Left ventricle myocardium inferior (tissue), 1 donor: Measurements from ENCODE around the gene AKAP13. TPM values are rescaled to one million over a fixed set of nuclear protein-coding genes. Genes with fewer than 3 reads are reported as not detected.
A peak's percentile ranks its signal among the peaks of the same experiment; 100 is the strongest.

Experiments
- DNase-seq: peaks from one replicate; pipeline ENCODE4 v3.0.0-alpha.2; 2020
- H3K27ac ChIP-seq: fragments of 200-600 bp; replicated peaks from 2 replicates; pipeline ENCODE4 v1.8.0; 2021
- H3K27me3 ChIP-seq: fragments of 200-600 bp; 2 replicates; pipeline ENCODE4 v1.8.0; 2021; ENCODE audit warnings: low read depth
- H3K36me3 ChIP-seq: fragments of 200-600 bp; 2 replicates; pipeline ENCODE4 v1.8.0; 2021
- H3K4me1 ChIP-seq: fragments of 200-600 bp; 2 replicates; pipeline ENCODE4 v1.8.0; 2021
- H3K4me3 ChIP-seq: fragments of 200-600 bp; 2 replicates; pipeline ENCODE4 v1.8.0; 2021; ENCODE audit warnings: mild to moderate bottlenecking, moderate library complexity
- H3K9me3 ChIP-seq: fragments of 200-600 bp; replicated peaks from 2 replicates; pipeline ENCODE4 v1.8.0; 2021
- CTCF ChIP-seq: fragments of 200-600 bp; IDR thresholded peaks from 2 replicates; pipeline ENCODE4 v1.8.0; 2021; ENCODE audit warnings: antibody characterized with exemption, mild to moderate bottlenecking, borderline replicate concordance
- intact Hi-C: fragments of 100-400 bp; cut with micrococcal nuclease; formaldehyde crosslinking; loops from one replicate; pipeline ENCODE4 v1.11.0; 2022
- total RNA-seq: library from RNA; stranded (reverse); fragmentation: NEBNext Ultra II Directional; extraction: Animal tissue kit (Norgen Biotek cat#: 25700); gene quantifications from one replicate; pipeline ENCODE4 v1.2.1, GENCODE V29; 2021
- donor health status: DM: no; HTN: yes; CAD: no; lungs with severe emphysema.

The AKAP13 gene
- total RNA-seq, 1 donor from 2014 or later = 331 TPM

GRCh38 chr15:85403745-85404144, 23.3 kb downstream of the AKAP13 start:
- no peak for TF ChIP-seq CTCF
- H3K4me3 ChIP-seq = peak overlapping the region; percentile 1
- H3K9me3 ChIP-seq = no peaks in the 10 kb centered on the region
- intact Hi-C loops = no loop called here
- no peaks in the 10 kb centered on the region for H3K36me3 ChIP-seq
- DNase-seq = no peak
- H3K4me1 ChIP-seq = peaks cover 92% of the 10 kb centered on the region
- no peaks in the 10 kb centered on the region for H3K27me3 ChIP-seq
- H3K27ac ChIP-seq = peak overlapping the region; percentile 48

DNA sequence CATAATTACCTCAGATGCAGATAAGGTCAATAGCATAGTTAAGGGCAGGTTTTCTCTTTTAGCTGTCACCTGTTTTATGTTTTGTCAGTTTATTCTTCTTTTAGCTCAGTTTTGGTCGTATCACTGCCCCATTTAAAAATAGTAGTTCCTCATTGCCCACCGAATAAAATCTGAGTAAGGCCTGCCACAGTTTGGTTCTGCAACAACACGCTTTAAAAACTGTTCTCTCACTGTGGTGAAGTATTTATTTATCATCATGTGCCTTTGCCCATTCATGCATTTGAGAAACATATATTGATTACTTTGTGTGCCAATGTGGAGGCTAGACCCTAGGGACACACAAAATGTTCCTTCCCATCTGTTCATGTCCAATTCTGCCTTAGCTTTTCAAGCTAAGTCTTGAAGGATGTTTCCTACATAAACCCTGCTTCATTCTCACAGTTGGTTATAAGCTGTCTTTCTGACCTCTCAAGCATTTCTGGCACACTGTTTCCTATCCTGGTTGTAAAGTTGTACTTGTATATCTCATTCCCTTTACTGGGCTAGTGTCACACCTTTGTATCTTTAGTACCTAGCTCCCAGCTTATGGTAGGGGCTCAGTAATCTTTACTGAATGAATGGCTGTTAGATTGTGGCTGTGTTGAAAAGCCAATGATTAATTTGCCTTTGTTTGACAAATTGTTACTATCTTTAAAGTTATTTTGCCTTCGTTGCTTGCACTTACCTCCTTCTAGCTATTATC, 23.9 kb downstream of the AKAP13 start:
- TF ChIP-seq CTCF = no peak

GRCh38 chr15:85404918-85405866, 24.8 kb downstream of the AKAP13 start:
- intact Hi-C loops = no loop called here
- H3K4me1 ChIP-seq = peaks cover 92% of the 10 kb centered on the region

More for the DNA sequence above, 23.9 kb downstream of the AKAP13 start:
- Histone ChIP-seq H3K9me3 (no peaks in the 10 kb centered on the region), H3K27me3 (no peaks in the 10 kb centered on the region), H3K4me3 (peak overlapping the region; percentile 1), H3K4me1 (peaks cover 92% of the 10 kb centered on the region), H3K27ac (peak overlapping the region; percentile 48), H3K36me3 (no peaks in the 10 kb centered on the region)
- DNase-seq = no peak
- intact Hi-C loops = no loop called here

DNA sequence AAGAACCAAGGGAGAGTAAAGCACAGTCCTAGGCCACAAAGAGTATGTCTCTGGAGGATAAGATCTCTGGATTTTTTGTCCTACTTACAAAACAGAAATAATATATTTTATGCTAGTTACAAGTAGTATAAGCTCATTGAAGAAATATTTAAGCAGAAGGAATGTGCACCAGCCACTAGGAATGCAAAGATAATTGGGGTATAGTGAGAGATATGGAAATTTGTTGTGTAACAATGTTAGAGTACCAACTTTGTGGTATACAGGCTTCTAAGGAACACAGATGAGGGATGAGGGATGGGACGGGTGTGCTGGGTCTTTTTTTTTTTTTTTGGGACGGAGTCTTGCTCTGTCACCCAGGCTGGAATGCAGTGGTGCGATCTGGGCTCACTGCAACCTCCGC, 26.5 kb downstream of the AKAP13 start:
- Histone ChIP-seq H3K27ac (peak overlapping the region; percentile 48), H3K36me3 (no peaks in the 10 kb centered on the region), H3K4me1 (peaks cover 92% of the 10 kb centered on the region), H3K9me3 (no peaks in the 10 kb centered on the region), H3K4me3 (no peak overlapping the region), H3K27me3 (no peaks in the 10 kb centered on the region)
- intact Hi-C loops = no loop called here
- no peak for DNase-seq
- TF ChIP-seq CTCF = no peak

More at GRCh38 chr15:85404918-85405866, 24.8 kb downstream of the AKAP13 start:
- Histone ChIP-seq H3K27ac (peak overlapping the region; percentile 48), H3K36me3 (no peaks in the 10 kb centered on the region), H3K27me3 (no peaks in the 10 kb centered on the region), H3K4me3 (no peak overlapping the region), H3K9me3 (no peaks in the 10 kb centered on the region)
- no peak for DNase-seq
- TF ChIP-seq CTCF = no peak

- H3K27ac ChIP-seq = peak overlapping the region; percentile 48
- DNase-seq = no peak
Measured at GRCh38 chr15:85407421-85408269, 27.2 kb downstream of the AKAP13 start.

More at GRCh38 chr15:85407421-85408269, 27.2 kb downstream of the AKAP13 start:
- Histone ChIP-seq H3K27me3 (no peaks in the 10 kb centered on the region), H3K4me1 (peaks cover 92% of the 10 kb centered on the region), H3K4me3 (no peak overlapping the region), H3K9me3 (no peaks in the 10 kb centered on the region), H3K36me3 (no peaks in the 10 kb centered on the region)
- intact Hi-C loops = no loop called here
- no peak for TF ChIP-seq CTCF
